AML-193 (cell line): Measurements from ENCODE around the gene KDM1B.

Experiments used
- DNase-seq, 2 experiments: peaks; one replicate each; lab custom pipeline; 2025; lab: John Stamatoyannopoulos, UW

Gene KDM1B

GRCh38 chr6:18263418-18264218 is 108.4 kb downstream of the KDM1B start:
- peak in 1 of 2 experiments; percentile 27 for DNase-seq

GRCh38 chr6:18264219-18264922 is 109.1 kb downstream of the KDM1B start, which contains the start of gene DEK:
Gene DEK (minus strand): TSS chr6:18264530. CDS start chr6:18263987, 543 bp downstream.
- DNase-seq = peak; percentile 85 to 87

GRCh38 chr6:18264923-18265377 is 109.7 kb downstream of the KDM1B start:
- DNase-seq = no peak

- DNase-seq = no peak
Observed at GRCh38 chr6:18265787-18266522, 110.7 kb downstream of the KDM1B start.

- DNase-seq = no peak
Observed at GRCh38 chr6:18266523-18266912, 111.3 kb downstream of the KDM1B start.

GRCh38 chr6:18268066-18268465 is 112.8 kb downstream of the KDM1B start:
- no peak for DNase-seq

- DNase-seq = peak; percentile 46 to 62
Observed at GRCh38 chr6:18269253-18269652, 114.0 kb downstream of the KDM1B start.

GRCh38 chr6:18269717-18270116 is 114.5 kb downstream of the KDM1B start:
- DNase-seq = no peak

GRCh38 chr6:18270216-18270615 is 115.0 kb downstream of the KDM1B start:
- DNase-seq = no peak
